ENCODE results near the gene ZNF385D. TPM values are rescaled to one million over a fixed set of nuclear protein-coding genes. Genes with fewer than 3 reads are reported as not detected.
A peak's percentile ranks its signal among the peaks of the same experiment; 100 is the strongest.

The ZNF385D gene
- total RNA-seq (2022) (not detected in 2 replicates), Bru-seq, nascent RNA (percentile 4 among the genes with signal in this experiment), BruChase-seq, experiment 1, labeled RNA remaining after a 2-hour chase (percentile 1 among the genes with signal in this experiment), BruChase-seq, experiment 2, labeled RNA remaining after a 6-hour chase (percentile 2 among the genes with signal in this experiment)
- long read RNA-seq = 0 reads

DNA sequence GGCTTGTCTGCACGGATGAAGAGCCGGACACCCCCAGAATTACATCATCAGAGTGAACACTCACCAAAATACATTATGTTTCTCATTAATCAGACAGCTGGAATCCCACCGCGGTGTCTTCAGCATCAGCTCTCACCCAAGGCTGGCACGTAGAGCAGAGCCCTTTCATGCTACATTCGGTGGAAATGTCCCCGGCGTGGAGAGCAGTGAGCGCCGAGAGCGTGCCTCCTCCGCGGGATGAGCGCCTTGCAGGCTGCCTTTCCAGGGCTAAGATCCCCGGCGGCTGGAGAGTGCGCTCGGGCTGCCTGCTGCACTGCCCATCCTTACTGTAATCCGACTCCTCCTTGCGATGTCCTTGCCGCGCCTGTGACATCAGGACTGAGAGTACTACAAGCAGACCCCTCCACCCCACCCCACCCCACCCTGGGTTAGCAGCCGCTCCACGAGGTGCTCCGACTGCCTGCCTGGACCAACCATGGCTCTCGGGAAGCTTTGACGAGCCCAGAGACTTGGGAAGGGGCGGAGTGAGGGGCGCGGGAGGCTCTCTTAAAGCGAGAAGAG lies at the start of gene ZNF385D:
TSS of gene ZNF385D (minus strand) at position 380 of the 561 bp plus-strand sequence. CDS start at position 86, 294 bp downstream.
- no peak within 1 kb of the TSS for H3K27ac Mint-ChIP-seq (ENCODE audit: unreplicated experiment)
- no peaks in the 10 kb centered on the region for H3K4me1 Mint-ChIP-seq (ENCODE audit: low read depth, unreplicated experiment)
- intact Hi-C loops (cut with micrococcal nuclease; ENCODE audit: unreplicated experiment) = loop anchor here (5.0 kb wide), 1 partner anchor 81 kb away; no protein-coding TSS in a partner anchor
- no peak for DNase-seq
- peaks cover 6% of the 10 kb centered on the region for H3K27me3 Mint-ChIP-seq (ENCODE audit: insufficient read depth, unreplicated experiment)
- no peak within 1 kb of the TSS for H3K4me3 ChIP-seq (ENCODE audit: low read depth, low read length)
- H3K27me3 ChIP-seq (replicated peaks; ENCODE audit: control insufficient read depth, insufficient read depth, low read length) = no peaks in the 10 kb centered on the region
- no peak within 1 kb of the TSS for H3K4me3 Mint-ChIP-seq (ENCODE audit: unreplicated experiment)
- POLR2A ChIA-PET = no interaction called here
- H3K36me3 ChIP-seq (ENCODE audit: control insufficient read depth, insufficient read depth, low read length) = no peaks in the 10 kb centered on the region
- H3K9me3 Mint-ChIP-seq (ENCODE audit: unreplicated experiment) = no peaks in the 10 kb centered on the region
- BruUV-seq (replicated peaks) = no TSS peak
- no peaks in the 10 kb centered on the region for H3K9me3 ChIP-seq
- H3K4me1 ChIP-seq = no peaks in the 10 kb centered on the region
- no peaks in the 10 kb centered on the region for H3K36me3 Mint-ChIP-seq (ENCODE audit: insufficient read depth, unreplicated experiment)
- TF ChIP-seq, protein P1, sequence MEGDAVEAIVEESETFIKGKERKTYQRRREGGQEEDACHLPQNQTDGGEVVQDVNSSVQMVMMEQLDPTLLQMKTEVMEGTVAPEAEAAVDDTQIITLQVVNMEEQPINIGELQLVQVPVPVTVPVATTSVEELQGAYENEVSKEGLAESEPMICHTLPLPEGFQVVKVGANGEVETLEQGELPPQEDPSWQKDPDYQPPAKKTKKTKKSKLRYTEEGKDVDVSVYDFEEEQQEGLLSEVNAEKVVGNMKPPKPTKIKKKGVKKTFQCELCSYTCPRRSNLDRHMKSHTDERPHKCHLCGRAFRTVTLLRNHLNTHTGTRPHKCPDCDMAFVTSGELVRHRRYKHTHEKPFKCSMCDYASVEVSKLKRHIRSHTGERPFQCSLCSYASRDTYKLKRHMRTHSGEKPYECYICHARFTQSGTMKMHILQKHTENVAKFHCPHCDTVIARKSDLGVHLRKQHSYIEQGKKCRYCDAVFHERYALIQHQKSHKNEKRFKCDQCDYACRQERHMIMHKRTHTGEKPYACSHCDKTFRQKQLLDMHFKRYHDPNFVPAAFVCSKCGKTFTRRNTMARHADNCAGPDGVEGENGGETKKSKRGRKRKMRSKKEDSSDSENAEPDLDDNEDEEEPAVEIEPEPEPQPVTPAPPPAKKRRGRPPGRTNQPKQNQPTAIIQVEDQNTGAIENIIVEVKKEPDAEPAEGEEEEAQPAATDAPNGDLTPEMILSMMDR (IDR thresholded peaks at IDR 0.05; ENCODE audit: insufficient read depth in 1 of 2, low read depth in 1 of 2, low read length in 1 of 2, severe bottlenecking in 1 of 2, unreplicated experiment in 1 of 2) = no peak
- CTCF ChIA-PET = no interaction called here

DNA sequence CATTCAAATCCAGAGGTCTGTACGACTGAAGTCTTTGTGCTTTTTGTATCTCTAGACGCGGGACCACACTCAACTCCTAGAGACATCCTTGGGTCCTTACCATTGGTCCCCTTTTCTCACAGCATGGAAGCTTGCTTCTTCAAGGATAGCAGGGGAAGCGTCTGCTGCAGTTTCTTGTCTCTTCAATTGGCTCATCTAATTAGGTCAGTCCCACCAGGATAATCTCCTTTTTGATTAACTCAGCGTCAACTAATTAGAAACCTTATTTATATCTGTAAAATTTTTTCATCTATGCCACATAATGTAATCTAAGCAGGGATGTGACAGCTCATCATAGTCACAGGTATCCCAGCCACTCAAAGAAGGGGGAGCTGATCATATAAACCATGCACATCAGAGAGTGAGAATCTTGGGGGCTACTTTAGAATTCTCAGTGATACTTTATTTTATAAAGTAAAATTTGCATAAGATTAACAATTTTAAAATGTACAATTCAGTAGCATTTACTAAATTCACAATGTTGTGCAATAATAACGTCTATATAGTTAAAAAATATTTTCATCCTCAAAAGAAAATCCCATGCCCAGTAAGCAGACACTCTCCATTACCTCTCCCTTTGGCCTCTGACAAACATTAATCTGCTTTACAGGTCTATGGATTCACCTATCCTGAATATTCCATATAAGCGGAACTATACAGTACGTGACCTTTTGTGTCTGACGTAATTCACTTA lies 47.5 kb upstream of the ZNF385D start:
- H3K4me1 Mint-ChIP-seq (ENCODE audit: low read depth, unreplicated experiment) = no peaks in the 10 kb centered on the region
- no TSS peak for BruUV-seq (replicated peaks)
- H3K27me3 ChIP-seq (replicated peaks; ENCODE audit: control insufficient read depth, insufficient read depth, low read length) = no peaks in the 10 kb centered on the region
- intact Hi-C loops (cut with micrococcal nuclease; ENCODE audit: unreplicated experiment) = no loop called here
- no peaks in the 10 kb centered on the region for H3K9me3 Mint-ChIP-seq (ENCODE audit: unreplicated experiment)
- H3K4me3 Mint-ChIP-seq (ENCODE audit: unreplicated experiment) = no peak overlapping the region
- H3K27ac Mint-ChIP-seq (ENCODE audit: unreplicated experiment) = no peak overlapping the region
- peaks cover 3% of the 10 kb centered on the region for H3K27me3 Mint-ChIP-seq (ENCODE audit: insufficient read depth, unreplicated experiment)
- no peaks in the 10 kb centered on the region for H3K36me3 ChIP-seq (ENCODE audit: control insufficient read depth, insufficient read depth, low read length)
- no peak for DNase-seq
- CTCF ChIA-PET = no interaction called here
- TF ChIP-seq, protein P1 (IDR thresholded peaks at IDR 0.05; ENCODE audit: insufficient read depth in 1 of 2, low read depth in 1 of 2, low read length in 1 of 2, severe bottlenecking in 1 of 2, unreplicated experiment in 1 of 2) = no peak
- no peaks in the 10 kb centered on the region for H3K9me3 ChIP-seq
- POLR2A ChIA-PET = no interaction called here
- H3K4me3 ChIP-seq (ENCODE audit: low read depth, low read length) = no peak overlapping the region
- no peaks in the 10 kb centered on the region for H3K4me1 ChIP-seq
- no peaks in the 10 kb centered on the region for H3K36me3 Mint-ChIP-seq (ENCODE audit: insufficient read depth, unreplicated experiment)

- Mint-ChIP-seq H3K4me3 (ENCODE audit: unreplicated experiment) (no peak overlapping the region), H3K9me3 (ENCODE audit: unreplicated experiment) (no peaks in the 10 kb centered on the region), H3K27me3 (ENCODE audit: insufficient read depth, unreplicated experiment) (no peaks in the 10 kb centered on the region), H3K4me1 (ENCODE audit: low read depth, unreplicated experiment) (no peaks in the 10 kb centered on the region), H3K36me3 (ENCODE audit: insufficient read depth, unreplicated experiment) (no peaks in the 10 kb centered on the region), H3K27ac (ENCODE audit: unreplicated experiment) (no peak overlapping the region)
- Histone ChIP-seq H3K9me3 (no peaks in the 10 kb centered on the region), H3K4me1 (no peaks in the 10 kb centered on the region), H3K36me3 (ENCODE audit: control insufficient read depth, insufficient read depth, low read length) (no peaks in the 10 kb centered on the region), H3K4me3 (ENCODE audit: low read depth, low read length) (no peak overlapping the region), H3K27me3 (replicated peaks; ENCODE audit: control insufficient read depth, insufficient read depth, low read length) (no peaks in the 10 kb centered on the region)
- no peak for DNase-seq
- ChIA-PET CTCF (no interaction called here), POLR2A (no interaction called here)
- no TSS peak for BruUV-seq (replicated peaks)
- TF ChIP-seq, protein P1 (IDR thresholded peaks at IDR 0.05; ENCODE audit: insufficient read depth in 1 of 2, low read depth in 1 of 2, low read length in 1 of 2, severe bottlenecking in 1 of 2, unreplicated experiment in 1 of 2) = no peak
- intact Hi-C loops (cut with micrococcal nuclease; ENCODE audit: unreplicated experiment) = no loop called here
Observed at GRCh38 chr3:21795921-21796320, 44.9 kb upstream of the ZNF385D start.

All from Caco-2 (cell line).